B cell (primary cell): ENCODE data around the gene WIF1. TPM values are rescaled to one million over a fixed set of nuclear protein-coding genes. Genes with fewer than 3 reads are reported as not detected.

Source experiments
- ATAC-seq: fragments of 200-7000 bp; cut with Tn5 transposase; one replicate; pipeline ENCODE4 v1.10.0; 2021; ENCODE audit warnings: low read depth, mild to moderate bottlenecking, moderate number of reproducible peaks, moderate library complexity
- CTCF ChIA-PET: fragments of 350-600 bp; sonication (Branson Sonifier 250); formaldehyde crosslinking; loops from one replicate; lab custom pipeline; 2021; ENCODE audit warnings: antibody characterized with exemption, inconsistent platforms; lab: Charles Lee
- POLR2A ChIA-PET: fragments of 350-600 bp; sonication (Branson Sonifier 250); formaldehyde crosslinking; loops from one replicate; lab custom pipeline; 2021; ENCODE audit warnings: antibody characterized with exemption; lab: Charles Lee
- DNase-seq: peaks from one replicate; pipeline ENCODE4 v3.0.0; 2013
- H2AFZ ChIP-seq: 2 replicates; pipeline ENCODE4 v1.6.1; 2012; ENCODE audit warnings: mild to moderate bottlenecking, low read depth, low read length; ENCODE audit not compliant: insufficient read depth, poor library complexity, severe bottlenecking
- H3K27ac ChIP-seq, 2 donors: 1 replicate in 1 of 2; 2 replicates in 1 of 2; pipeline ENCODE4 v1.5.1; 2012 to 2013; ENCODE audit warnings: low read length in 2 of 2, mild to moderate bottlenecking in 2 of 2, moderate library complexity in 1 of 2
- H3K27me3 ChIP-seq, 4 experiments: fragments of 200-600 bp in 1 of 4; sonication (generic) in 1 of 4; replicated peaks in 1 of 4; 1 replicate in 2 of 4; 2 replicates in 2 of 4; pipeline versions ENCODE4 v1.6.1 to v1.7.0; 2013 to 2016; ENCODE audit warnings: low read length in 3 of 4, mild to moderate bottlenecking in 2 of 4, mixed read lengths in 1 of 4, moderate library complexity in 1 of 4; ENCODE audit not compliant: insufficient read depth in 4 of 4, control insufficient read depth in 3 of 4; ENCODE audit errors: control extremely low read depth in 1 of 4
- H3K36me3 ChIP-seq, 2 experiments: replicated peaks in 1 of 2; 1 replicate in 1 of 2; 2 replicates in 1 of 2; pipeline versions ENCODE4 v1.6.1 to v1.7.1; 2013; ENCODE audit warnings: low read length in 1 of 2; ENCODE audit not compliant: insufficient read depth in 2 of 2, control insufficient read depth in 1 of 2; ENCODE audit errors: control extremely low read depth in 1 of 2, extremely low read depth in 1 of 2
- H3K4me1 ChIP-seq, 2 donors: fragments of 200-600 bp in 1 of 2; sonication (generic) in 1 of 2; 1 replicate in 1 of 2; 2 replicates in 1 of 2; pipeline versions ENCODE4 v1.5.1 to v1.6.1; 2013 to 2017; ENCODE audit warnings: low read length in 2 of 2; ENCODE audit not compliant: control insufficient read depth in 2 of 2, insufficient read depth in 2 of 2
- H3K4me2 ChIP-seq: replicated peaks from 2 replicates; pipeline ENCODE3; 2012; ENCODE audit warnings: mild to moderate bottlenecking, low read depth, low read length; ENCODE audit not compliant: poor library complexity, severe bottlenecking
- H3K4me3 ChIP-seq, 5 experiments: fragments of 200-600 bp in 1 of 5; sonication (generic) in 1 of 5; 1 replicate in 3 of 5; 2 replicates in 2 of 5; pipeline versions ENCODE4 v1.5.1 to v1.7.0; 2011 to 2016; ENCODE audit warnings: low read length in 4 of 5, mild to moderate bottlenecking in 4 of 5, low read depth in 2 of 5, control low read depth in 1 of 5, moderate library complexity in 1 of 5; ENCODE audit not compliant: insufficient read depth in 1 of 5; ENCODE audit errors: control extremely low read depth in 1 of 5, extremely low read depth in 1 of 5
- H3K79me2 ChIP-seq: fragments of 200-600 bp; sonication (generic); one replicate; pipeline ENCODE4 v1.6.0; 2016; ENCODE audit warnings: low read length; ENCODE audit not compliant: control insufficient read depth, insufficient read depth
- H3K9ac ChIP-seq: fragments of 200-600 bp; sonication (generic); 2 replicates; pipeline ENCODE4 v1.6.1; 2017; ENCODE audit warnings: mild to moderate bottlenecking, low read length, moderate library complexity
- H3K9me3 ChIP-seq, 3 donors: one replicate each; pipeline versions ENCODE4 v1.6.1 to v1.7.1; 2013; ENCODE audit warnings: low read length in 2 of 3; ENCODE audit not compliant: control insufficient read depth in 2 of 3, insufficient read depth in 1 of 3; ENCODE audit errors: control extremely low read depth in 1 of 3
- H4K20me1 ChIP-seq: 2 replicates; pipeline ENCODE4 v1.6.0; 2012; ENCODE audit warnings: mild to moderate bottlenecking, low read length; ENCODE audit not compliant: insufficient read depth, control insufficient read depth, poor library complexity, severe bottlenecking
- H3K27ac Mint-ChIP-seq: one replicate; pipeline ENCODE4 v1.8.0; 2021; ENCODE audit warnings: mixed read lengths
- H3K27me3 Mint-ChIP-seq: one replicate; pipeline ENCODE4 v1.8.0; 2021; ENCODE audit warnings: mixed read lengths
- H3K4me1 Mint-ChIP-seq: one replicate; pipeline ENCODE4 v1.8.0; 2021; ENCODE audit warnings: mixed read lengths
- H3K4me3 Mint-ChIP-seq: one replicate; pipeline ENCODE4 v1.8.0; 2021; ENCODE audit warnings: mixed read lengths
- H3K9me3 Mint-ChIP-seq: one replicate; pipeline ENCODE4 v1.8.0; 2022; ENCODE audit warnings: mixed read lengths; ENCODE audit not compliant: insufficient read depth
- CTCF ChIP-seq: fragments of 200-600 bp; IDR thresholded peaks from one replicate; pipeline ENCODE4 v1.8.0; 2022; ENCODE audit warnings: antibody characterized with exemption, mild to moderate bottlenecking
- EZH2 ChIP-seq: IDR thresholded peaks from 2 replicates; pipeline ENCODE4 v1.6.1; 2012; ENCODE audit warnings: borderline replicate concordance, low read depth, mild to moderate bottlenecking, moderate library complexity, low read length; ENCODE audit not compliant: insufficient read depth, poor library complexity, severe bottlenecking
- WGBS: methylation state at CpG from one replicate; pipeline ENCODE4 v1.1.5; 2013; ENCODE audit warnings: missing lambda C conversion rate; ENCODE audit not compliant: insufficient coverage; 5-methylcytosine and 5-hydroxymethylcytosine counted together
- intact Hi-C: fragments of 100-400 bp; cut with micrococcal nuclease; formaldehyde crosslinking; loops from one replicate; pipeline ENCODE4 v1.10.0; 2022
- polyA minus RNA-seq: library from RNA; depleted of rRNA, polyadenylated mRNA; stranded (reverse); fragments of >200 nt; gene quantifications from 2 replicates; pipeline ENCODE4 v1.2.3, GENCODE V29; 2012
- polyA plus RNA-seq: library from polyadenylated mRNA; depleted of rRNA; stranded (reverse); fragments of >200 nt; gene quantifications from 2 replicates; pipeline ENCODE4 v1.2.3, GENCODE V29; 2012
- total RNA-seq, 2 donors: library from RNA; stranded (reverse); fragments of 120-200 nt in 1 of 2; gene quantifications; 1 replicate in 1 of 2; 2 replicates in 1 of 2; pipeline versions ENCODE4 v1.2.3 to v1.2.4, GENCODE V29; 2013 to 2022

WIF1 gene
- not detected in 2 replicates for total RNA-seq
- total RNA-seq (2013) = not detected
- not detected in 2 replicates for polyA plus RNA-seq
- polyA minus RNA-seq = not detected in 2 replicates

- peak within 1 kb of the TSS; percentile 84 for H2AFZ ChIP-seq
- H3K9ac ChIP-seq = peak within 1 kb of the TSS; percentile 60
- peak within 1 kb of the TSS in 4 of 5 experiments; percentile 28 to 56 (median 45) for H3K4me3 ChIP-seq
- H3K36me3 ChIP-seq = no peaks in the 10 kb centered on the region
- intact Hi-C loops = no loop called here
- peak; percentile 36 for ATAC-seq
- no peak within 1 kb of the TSS for H3K27ac ChIP-seq
- ChIA-PET CTCF (no interaction called here), POLR2A (no interaction called here)
- H3K79me2 ChIP-seq = no peaks in the 10 kb centered on the region
- 5% methylated on average over 73 of the region's 73 CpGs for WGBS
- H4K20me1 ChIP-seq = no peaks in the 10 kb centered on the region
- peaks cover 12 to 20% of the 10 kb centered on the region in 2 donors for H3K4me1 ChIP-seq
- TF ChIP-seq EZH2 = no peak
- TF ChIP-seq CTCF = peak; percentile 59
- H3K9me3 ChIP-seq = peaks cover 0 to 11% (median 1%) of the 10 kb centered on the region in 3 donors
- H3K9me3 Mint-ChIP-seq = no peaks in the 10 kb centered on the region
- H3K27ac Mint-ChIP-seq = no peak within 1 kb of the TSS
- H3K4me2 ChIP-seq = peak within 1 kb of the TSS; percentile 98
- H3K4me1 Mint-ChIP-seq = peaks cover 15% of the 10 kb centered on the region
- H3K4me3 Mint-ChIP-seq = peak within 1 kb of the TSS; percentile 74
- DNase-seq = peak; percentile 40
- H3K27me3 ChIP-seq = peaks cover 0 to 44% (median 36%) of the 10 kb centered on the region in 4 experiments
- peaks cover 37% of the 10 kb centered on the region for H3K27me3 Mint-ChIP-seq
Observed at GRCh38 chr12:65121049-65121955, at the start of gene WIF1. WIF1 (minus strand) TSS chr12:65121305; CDS start chr12:65121191, 114 bp downstream.
